GM23338 (cell line): Measurements from ENCODE around the gene CEP43. TPM values are rescaled to one million over a fixed set of nuclear protein-coding genes. Genes with fewer than 3 reads are reported as not detected.
A peak's percentile ranks its signal among the peaks of the same experiment; 100 is the strongest.

Source experiments
- ATAC-seq: fragments of 200-7000 bp; cut with Tn5 transposase; 3 replicates; pipeline ENCODE4 v1.9.1; 2020
- DNase-seq: peaks from one replicate; pipeline ENCODE4 v3.0.0-alpha.2; 2015; ENCODE audit warnings: low spot score
- H2AFZ ChIP-seq: fragments of 200-600 bp; sonication (generic); 2 replicates; pipeline ENCODE4 v1.8.0; 2016; ENCODE audit warnings: antibody characterized with exemption, mild to moderate bottlenecking, moderate library complexity
- H3F3A ChIP-seq: fragments of 200-600 bp; sonication (generic); replicated peaks from 2 replicates; pipeline ENCODE4 v1.8.0; 2017; ENCODE audit warnings: antibody characterized with exemption, mixed run types, low read depth
- H3K27ac ChIP-seq: fragments of 200-600 bp; sonication (generic); 2 replicates; pipeline ENCODE4 v1.6.1; 2016; ENCODE audit warnings: low read depth
- H3K27me3 ChIP-seq: fragments of 200-600 bp; sonication (generic); 2 replicates; pipeline ENCODE4 v1.8.0; 2016; ENCODE audit warnings: mild to moderate bottlenecking, mixed run types, moderate library complexity; ENCODE audit not compliant: insufficient read depth
- H3K36me3 ChIP-seq: fragments of 200-600 bp; sonication (generic); 2 replicates; pipeline ENCODE4 v1.8.0; 2016; ENCODE audit warnings: mild to moderate bottlenecking; ENCODE audit not compliant: insufficient read depth
- H3K4me1 ChIP-seq: fragments of 200-600 bp; sonication (generic); 2 replicates; pipeline ENCODE4 v1.8.0; 2016; ENCODE audit warnings: mild to moderate bottlenecking, moderate library complexity; ENCODE audit not compliant: insufficient read depth
- H3K4me2 ChIP-seq: fragments of 200-600 bp; sonication (generic); 2 replicates; pipeline ENCODE4 v1.7.1; 2017; ENCODE audit warnings: mixed run types
- H3K4me3 ChIP-seq: fragments of 200-600 bp; sonication (generic); 2 replicates; pipeline ENCODE4 v1.6.1; 2016; ENCODE audit warnings: mixed run types
- H3K79me2 ChIP-seq: fragments of 200-600 bp; sonication (generic); replicated peaks from 2 replicates; pipeline ENCODE4 v1.8.0; 2017; ENCODE audit warnings: mild to moderate bottlenecking; ENCODE audit not compliant: insufficient read depth
- H3K9me2 ChIP-seq: fragments of 200-600 bp; sonication (generic); 2 replicates; pipeline ENCODE4 v1.8.0; 2017; ENCODE audit not compliant: insufficient read depth
- H4K20me1 ChIP-seq: fragments of 200-600 bp; sonication (generic); replicated peaks from 2 replicates; pipeline ENCODE4 v1.8.0; 2017; ENCODE audit warnings: mild to moderate bottlenecking; ENCODE audit not compliant: insufficient read depth
- H3K27ac Mint-ChIP-seq: 2 replicates; pipeline ENCODE4 v1.8.0; 2020; ENCODE audit warnings: inconsistent platforms, mild to moderate bottlenecking, moderate library complexity, mixed read lengths
- H3K27me3 Mint-ChIP-seq: 3 replicates; pipeline ENCODE4 v1.8.0; 2022; ENCODE audit warnings: low read depth, mild to moderate bottlenecking, moderate library complexity, mixed read lengths, inconsistent platforms; ENCODE audit not compliant: insufficient read depth, poor library complexity
- H3K36me3 Mint-ChIP-seq: 3 replicates; pipeline ENCODE4 v1.8.0; 2021; ENCODE audit warnings: low read depth, mild to moderate bottlenecking, inconsistent platforms, moderate library complexity, mixed read lengths
- H3K4me1 Mint-ChIP-seq: 3 replicates; pipeline ENCODE4 v1.8.0; 2020; ENCODE audit warnings: mild to moderate bottlenecking, inconsistent platforms, mixed read lengths
- H3K4me3 Mint-ChIP-seq: 3 replicates; pipeline ENCODE4 v1.8.0; 2021; ENCODE audit warnings: moderate library complexity, mild to moderate bottlenecking, inconsistent platforms, mixed read lengths
- H3K9me3 Mint-ChIP-seq: 3 replicates; pipeline ENCODE4 v1.8.0; 2020; ENCODE audit warnings: moderate library complexity, mild to moderate bottlenecking, inconsistent platforms, mixed read lengths
- CREB1 ChIP-seq: fragments of 250-450 bp; sonication (Bioruptor Pico); IDR thresholded peaks from 2 replicates; pipeline ENCODE4 v1.5.0; 2020; ENCODE audit warnings: low read depth, mild to moderate bottlenecking, moderate library complexity
- CTCF ChIP-seq, 2 experiments: fragments of 200-600 bp in 1 of 2; sonication (generic) in 1 of 2; conservative IDR thresholded peaks; 2 replicates each; pipeline versions ENCODE4 v1.5.1 to v1.6.1; 2016 to 2017; ENCODE audit warnings: antibody characterized with exemption in 2 of 2, low read depth in 2 of 2, mild to moderate bottlenecking in 2 of 2, moderate library complexity in 1 of 2
- ETS1 ChIP-seq: IDR thresholded peaks from 2 replicates; pipeline ENCODE4 v1.6.1; 2016; ENCODE audit warnings: antibody characterized with exemption
- EZH2 ChIP-seq: fragments of 200-600 bp; sonication (generic); IDR thresholded peaks from one replicate; pipeline ENCODE4 v1.8.0; 2017; ENCODE audit warnings: antibody characterized with exemption, mild to moderate bottlenecking, low read depth; ENCODE audit not compliant: unreplicated experiment
- EZH2phosphoT487 ChIP-seq: fragments of 200-600 bp; sonication (generic); IDR thresholded peaks from one replicate; pipeline ENCODE4 v1.8.1; 2018; ENCODE audit warnings: antibody characterized with exemption; ENCODE audit not compliant: unreplicated experiment
- JUNB ChIP-seq: IDR thresholded peaks from one replicate; pipeline ENCODE4 v1.6.1; 2016; ENCODE audit warnings: antibody characterized with exemption; ENCODE audit not compliant: unreplicated experiment
- NANOG ChIP-seq: IDR thresholded peaks from 2 replicates; pipeline ENCODE4 v1.6.1; 2016; ENCODE audit warnings: antibody characterized with exemption, borderline replicate concordance
- POLR2AphosphoS5 ChIP-seq: IDR thresholded peaks from 2 replicates; pipeline ENCODE4 v1.6.1; 2016; ENCODE audit warnings: antibody characterized with exemption, low read depth
- STAT1 ChIP-seq: IDR thresholded peaks from one replicate; pipeline ENCODE4 v1.6.1; 2016; ENCODE audit warnings: antibody characterized with exemption; ENCODE audit not compliant: unreplicated experiment
- ZNF114 ChIP-seq: fragments of 250-450 bp; sonication (Bioruptor Pico); IDR thresholded peaks from 2 replicates; pipeline ENCODE4 v1.5.0; 2020; ENCODE audit warnings: mild to moderate bottlenecking, moderate library complexity
- ZNF331 ChIP-seq: fragments of 250-450 bp; sonication (Bioruptor Pico); IDR thresholded peaks from 2 replicates; pipeline ENCODE4 v1.5.0; 2020; ENCODE audit warnings: low read depth, mild to moderate bottlenecking, moderate library complexity
- polyA plus RNA-seq: library from polyadenylated mRNA; unstranded; fragments of >200 nt; fragmentation: Nextera tagmentation; extraction: Ambion mirVana; gene quantifications from 2 replicates; pipeline ENCODE4 v1.2.1, GENCODE V29; 2016
- total RNA-seq: library from RNA; depleted of rRNA; stranded (reverse); fragments of >200 nt; shearing (Covaris generic); gene quantifications from 2 replicates; pipeline ENCODE4 v1.2.3, GENCODE V29; 2014
- TF ChIP-seq, protein P1 (sequence below): fragments of 250-450 bp; sonication (Bioruptor Pico); IDR thresholded peaks from 2 replicates; pipeline ENCODE4 v1.5.0; 2020; ENCODE audit warnings: mild to moderate bottlenecking, moderate library complexity

CEP43 gene
- total and polyA plus RNA-seq, 2 experiments from 2014 or later: 39.9 to 44.3 TPM

DNA sequence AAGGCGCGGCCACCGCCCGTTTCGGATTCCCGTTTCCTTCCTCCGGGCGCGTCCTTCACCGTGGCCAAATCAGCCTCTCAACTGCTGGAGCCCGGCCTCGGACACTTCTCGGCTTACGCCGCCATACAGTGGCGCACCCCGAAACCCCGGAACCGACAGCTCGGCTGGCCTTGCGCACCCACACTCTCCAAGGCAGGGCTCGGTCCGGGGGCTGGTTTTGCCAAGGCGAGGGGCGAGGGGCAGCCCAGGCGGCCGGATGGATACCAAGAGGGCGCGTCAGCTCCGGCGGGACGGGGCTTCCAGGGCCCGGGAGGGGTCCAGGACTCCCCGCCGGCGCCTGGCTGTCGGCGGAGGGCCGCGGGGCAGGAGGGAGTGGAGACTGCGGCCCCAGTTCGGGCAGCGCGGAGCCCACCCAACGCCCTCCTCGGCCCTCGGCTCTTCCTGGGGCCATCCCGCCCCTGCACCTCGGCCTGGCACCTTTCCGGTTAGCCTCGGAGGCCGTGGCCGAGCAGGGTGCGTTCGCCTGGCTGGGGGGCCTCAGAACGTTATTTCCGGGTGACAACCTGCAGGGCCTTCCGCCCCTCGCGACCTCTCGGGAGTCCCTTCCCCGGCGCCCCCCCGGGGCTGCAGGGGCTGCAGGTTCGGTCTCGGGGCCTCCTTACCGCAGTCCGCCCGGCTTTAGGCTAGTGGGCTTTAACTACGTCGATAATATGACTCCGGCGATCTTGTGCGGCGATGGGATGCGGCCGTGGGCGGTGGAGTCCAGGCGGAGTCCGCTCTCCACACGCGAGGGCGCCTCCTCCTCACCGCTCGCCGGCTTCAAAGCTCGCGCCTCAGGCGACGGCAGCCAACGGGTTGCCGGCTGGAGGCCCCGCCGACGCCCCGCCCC lies 697 bp upstream of the CEP43 start:
- no peaks in the 10 kb centered on the region for H3K9me2 ChIP-seq
- H3K4me3 ChIP-seq: peak overlapping the region; percentile 75
- ATAC-seq (peak; percentile 34), DNase-seq (peak; percentile 60)
- peaks cover 46% of the 10 kb centered on the region for H3K36me3 Mint-ChIP-seq
- no peaks in the 10 kb centered on the region for H3K9me3 Mint-ChIP-seq
- no peak overlapping the region for H3K27ac ChIP-seq
- H2AFZ ChIP-seq: peak overlapping the region; percentile 43; the same call in 1 of the 2 replicates
- H4K20me1 ChIP-seq: peaks cover 15% of the 10 kb centered on the region
- H3K27me3 Mint-ChIP-seq: peaks cover 3% of the 10 kb centered on the region
- H3K27ac Mint-ChIP-seq: no peak overlapping the region
- H3K79me2 ChIP-seq: peaks cover 78% of the 10 kb centered on the region
- H3K4me1 Mint-ChIP-seq: peaks cover 29% of the 10 kb centered on the region
- H3K4me2 ChIP-seq: peak overlapping the region; percentile 90
- no peak for TF ChIP-seq ZNF331 (CRISPR knock-in tag)
- peak; percentile 87 for TF ChIP-seq POLR2AphosphoS5
- H3K36me3 ChIP-seq: no peaks in the 10 kb centered on the region; the same call in 1 of the 2 replicates
- no peaks in the 10 kb centered on the region for H3K27me3 ChIP-seq
- H3K4me1 ChIP-seq: peaks cover 6% of the 10 kb centered on the region
- peak overlapping the region; percentile 90 for H3K4me3 Mint-ChIP-seq
- H3F3A ChIP-seq: peaks cover 5% of the 10 kb centered on the region; the same call in 1 of the 2 replicates

DNA sequence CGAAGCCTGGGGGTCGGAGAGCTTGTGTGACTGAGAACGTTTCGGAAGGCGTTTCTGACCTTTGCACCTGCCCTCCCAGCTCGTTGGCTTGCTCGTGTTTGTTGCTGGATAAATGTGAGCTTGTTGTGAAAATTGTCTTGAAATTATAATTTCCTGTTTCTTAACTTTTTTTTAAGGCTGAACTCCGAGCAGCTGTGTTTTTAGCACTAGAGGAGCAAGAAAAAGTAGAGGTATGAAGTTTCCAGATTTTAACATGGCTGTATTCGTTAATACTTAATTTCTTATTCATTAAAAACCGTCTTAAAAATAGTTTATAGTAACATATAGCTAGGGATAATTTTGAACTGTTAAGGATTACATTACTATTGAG lies 672 bp downstream of the CEP43 start:
- DNase-seq (no peak), ATAC-seq (no peak)
- Histone ChIP-seq H4K20me1 (peaks cover 18% of the 10 kb centered on the region), H3K9me2 (no peaks in the 10 kb centered on the region), H3F3A (peaks cover 5% of the 10 kb centered on the region; the same call in 1 of the 2 replicates), H3K36me3 (peaks cover 9% of the 10 kb centered on the region; the same call in 1 of the 2 replicates), H3K4me3 (peak overlapping the region; percentile 75), H3K79me2 (peaks cover 76% of the 10 kb centered on the region), H2AFZ (peak overlapping the region; percentile 92; the same call in 1 of the 2 replicates), H3K4me1 (peaks cover 6% of the 10 kb centered on the region), H3K27ac (no peak overlapping the region), H3K27me3 (no peaks in the 10 kb centered on the region), H3K4me2 (peak overlapping the region; percentile 80)
- Mint-ChIP-seq H3K4me3 (peak overlapping the region; percentile 90), H3K4me1 (peaks cover 24% of the 10 kb centered on the region), H3K27ac (peak overlapping the region; percentile 87), H3K27me3 (peaks cover 3% of the 10 kb centered on the region), H3K36me3 (peaks cover 44% of the 10 kb centered on the region), H3K9me3 (no peaks in the 10 kb centered on the region)
- TF ChIP-seq, protein P1, sequence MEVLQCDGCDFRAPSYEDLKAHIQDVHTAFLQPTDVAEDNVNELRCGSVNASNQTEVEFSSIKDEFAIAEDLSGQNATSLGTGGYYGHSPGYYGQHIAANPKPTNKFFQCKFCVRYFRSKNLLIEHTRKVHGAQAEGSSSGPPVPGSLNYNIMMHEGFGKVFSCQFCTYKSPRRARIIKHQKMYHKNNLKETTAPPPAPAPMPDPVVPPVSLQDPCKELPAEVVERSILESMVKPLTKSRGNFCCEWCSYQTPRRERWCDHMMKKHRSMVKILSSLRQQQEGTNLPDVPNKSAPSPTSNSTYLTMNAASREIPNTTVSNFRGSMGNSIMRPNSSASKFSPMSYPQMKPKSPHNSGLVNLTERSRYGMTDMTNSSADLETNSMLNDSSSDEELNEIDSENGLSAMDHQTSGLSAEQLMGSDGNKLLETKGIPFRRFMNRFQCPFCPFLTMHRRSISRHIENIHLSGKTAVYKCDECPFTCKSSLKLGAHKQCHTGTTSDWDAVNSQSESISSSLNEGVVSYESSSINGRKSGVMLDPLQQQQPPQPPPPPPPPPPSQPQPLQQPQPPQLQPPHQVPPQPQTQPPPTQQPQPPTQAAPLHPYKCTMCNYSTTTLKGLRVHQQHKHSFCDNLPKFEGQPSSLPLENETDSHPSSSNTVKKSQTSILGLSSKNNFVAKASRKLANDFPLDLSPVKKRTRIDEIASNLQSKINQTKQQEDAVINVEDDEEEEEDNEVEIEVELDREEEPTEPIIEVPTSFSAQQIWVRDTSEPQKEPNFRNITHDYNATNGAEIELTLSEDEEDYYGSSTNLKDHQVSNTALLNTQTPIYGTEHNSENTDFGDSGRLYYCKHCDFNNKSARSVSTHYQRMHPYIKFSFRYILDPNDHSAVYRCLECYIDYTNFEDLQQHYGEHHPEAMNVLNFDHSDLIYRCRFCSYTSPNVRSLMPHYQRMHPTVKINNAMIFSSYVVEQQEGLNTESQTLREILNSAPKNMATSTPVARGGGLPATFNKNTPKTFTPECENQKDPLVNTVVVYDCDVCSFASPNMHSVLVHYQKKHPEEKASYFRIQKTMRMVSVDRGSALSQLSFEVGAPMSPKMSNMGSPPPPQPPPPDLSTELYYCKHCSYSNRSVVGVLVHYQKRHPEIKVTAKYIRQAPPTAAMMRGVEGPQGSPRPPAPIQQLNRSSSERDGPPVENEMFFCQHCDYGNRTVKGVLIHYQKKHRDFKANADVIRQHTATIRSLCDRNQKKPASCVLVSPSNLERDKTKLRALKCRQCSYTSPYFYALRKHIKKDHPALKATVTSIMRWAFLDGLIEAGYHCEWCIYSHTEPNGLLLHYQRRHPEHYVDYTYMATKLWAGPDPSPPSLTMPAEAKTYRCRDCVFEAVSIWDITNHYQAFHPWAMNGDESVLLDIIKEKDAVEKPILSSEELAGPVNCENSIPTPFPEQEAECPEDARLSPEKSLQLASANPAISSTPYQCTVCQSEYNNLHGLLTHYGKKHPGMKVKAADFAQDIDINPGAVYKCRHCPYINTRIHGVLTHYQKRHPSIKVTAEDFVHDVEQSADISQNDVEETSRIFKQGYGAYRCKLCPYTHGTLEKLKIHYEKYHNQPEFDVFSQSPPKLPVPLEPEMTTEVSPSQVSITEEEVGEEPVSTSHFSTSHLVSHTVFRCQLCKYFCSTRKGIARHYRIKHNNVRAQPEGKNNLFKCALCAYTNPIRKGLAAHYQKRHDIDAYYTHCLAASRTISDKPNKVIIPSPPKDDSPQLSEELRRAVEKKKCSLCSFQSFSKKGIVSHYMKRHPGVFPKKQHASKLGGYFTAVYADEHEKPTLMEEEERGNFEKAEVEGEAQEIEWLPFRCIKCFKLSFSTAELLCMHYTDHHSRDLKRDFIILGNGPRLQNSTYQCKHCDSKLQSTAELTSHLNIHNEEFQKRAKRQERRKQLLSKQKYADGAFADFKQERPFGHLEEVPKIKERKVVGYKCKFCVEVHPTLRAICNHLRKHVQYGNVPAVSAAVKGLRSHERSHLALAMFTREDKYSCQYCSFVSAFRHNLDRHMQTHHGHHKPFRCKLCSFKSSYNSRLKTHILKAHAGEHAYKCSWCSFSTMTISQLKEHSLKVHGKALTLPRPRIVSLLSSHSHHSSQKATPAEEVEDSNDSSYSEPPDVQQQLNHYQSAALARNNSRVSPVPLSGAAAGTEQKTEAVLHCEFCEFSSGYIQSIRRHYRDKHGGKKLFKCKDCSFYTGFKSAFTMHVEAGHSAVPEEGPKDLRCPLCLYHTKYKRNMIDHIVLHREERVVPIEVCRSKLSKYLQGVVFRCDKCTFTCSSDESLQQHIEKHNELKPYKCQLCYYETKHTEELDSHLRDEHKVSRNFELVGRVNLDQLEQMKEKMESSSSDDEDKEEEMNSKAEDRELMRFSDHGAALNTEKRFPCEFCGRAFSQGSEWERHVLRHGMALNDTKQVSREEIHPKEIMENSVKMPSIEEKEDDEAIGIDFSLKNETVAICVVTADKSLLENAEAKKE (CRISPR knock-in tag): no peak
- TF ChIP-seq ETS1 (no peak), STAT1 (no peak), EZH2 (no peak), JUNB (no peak), ZNF331 (CRISPR knock-in tag) (no peak), ZNF114 (CRISPR knock-in tag) (no peak), CREB1 (no peak), CTCF (conservative IDR thresholded peaks at IDR 0.05; ENCODE audit: low read depth in 2 of 2) (no peak), NANOG (no peak), EZH2phosphoT487 (no peak)
